Amniotic stem cell (primary cell): ENCODE measurements around the gene MS4A15.

ENCODE experiments used
- DNase-seq: peaks from one replicate; lab custom pipeline; 2025; lab: John Stamatoyannopoulos, UW

The MS4A15 gene

GRCh38 chr11:60777572-60777971 is 20.9 kb downstream of the MS4A15 start:
- DNase-seq = no peak

DNA sequence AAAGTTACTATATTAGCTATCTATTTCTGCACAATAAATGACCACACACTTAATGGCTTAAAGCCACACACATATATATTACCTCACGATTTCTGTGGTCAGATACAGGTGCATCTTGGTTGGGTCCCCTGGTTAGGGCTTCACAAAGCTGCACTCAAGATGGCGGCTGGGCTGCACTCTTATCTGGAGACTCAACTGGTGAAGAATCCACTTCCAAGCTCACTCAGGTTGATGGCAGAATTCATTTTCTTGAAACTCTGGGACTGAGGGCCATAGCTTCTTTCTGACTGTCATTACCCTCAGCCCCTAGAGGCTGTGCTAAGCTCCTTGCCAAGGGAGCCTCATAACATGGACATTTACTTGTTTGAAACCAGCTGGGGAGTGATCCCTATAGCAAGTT is 23.4 kb downstream of the MS4A15 start:
- DNase-seq = no peak

DNA sequence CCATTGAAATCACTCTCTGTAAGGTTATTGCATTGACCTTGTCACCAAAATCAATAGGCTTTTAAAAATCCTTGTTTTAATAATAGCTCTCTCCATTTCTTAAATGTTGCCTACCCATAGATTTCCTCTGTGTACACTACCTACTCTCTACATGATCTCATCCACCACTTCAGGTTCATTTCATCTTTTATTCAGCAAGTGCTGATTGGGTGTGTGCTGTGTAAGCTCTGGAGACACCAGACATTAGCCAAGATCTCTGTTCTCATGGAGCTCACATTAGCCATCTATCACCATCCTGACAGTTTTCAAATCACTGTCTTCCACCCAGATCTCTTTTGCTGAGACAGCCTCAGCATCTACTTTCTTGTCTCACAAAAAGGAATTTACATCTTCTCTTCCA is 24.1 kb downstream of the MS4A15 start:
- no peak for DNase-seq

- DNase-seq = no peak
Measured at GRCh38 chr11:60781286-60781980, 24.8 kb downstream of the MS4A15 start.

DNA sequence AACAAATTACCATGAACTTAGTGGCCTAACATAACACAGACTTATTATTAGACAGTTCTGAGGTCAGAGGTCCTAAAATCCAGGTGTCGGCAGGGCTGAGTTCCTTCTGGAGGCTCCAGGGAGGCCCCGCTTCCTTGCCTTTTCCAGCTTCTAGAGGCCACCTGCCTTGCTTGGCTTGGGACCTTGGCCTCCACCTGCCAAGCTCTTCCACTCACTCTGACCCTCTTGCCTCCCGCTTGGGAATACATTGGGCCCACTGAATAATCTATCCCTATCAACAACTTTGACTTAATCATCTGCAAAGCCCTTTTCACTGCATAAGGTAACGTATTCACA is 25.3 kb downstream of the MS4A15 start:
- no peak for DNase-seq

DNA sequence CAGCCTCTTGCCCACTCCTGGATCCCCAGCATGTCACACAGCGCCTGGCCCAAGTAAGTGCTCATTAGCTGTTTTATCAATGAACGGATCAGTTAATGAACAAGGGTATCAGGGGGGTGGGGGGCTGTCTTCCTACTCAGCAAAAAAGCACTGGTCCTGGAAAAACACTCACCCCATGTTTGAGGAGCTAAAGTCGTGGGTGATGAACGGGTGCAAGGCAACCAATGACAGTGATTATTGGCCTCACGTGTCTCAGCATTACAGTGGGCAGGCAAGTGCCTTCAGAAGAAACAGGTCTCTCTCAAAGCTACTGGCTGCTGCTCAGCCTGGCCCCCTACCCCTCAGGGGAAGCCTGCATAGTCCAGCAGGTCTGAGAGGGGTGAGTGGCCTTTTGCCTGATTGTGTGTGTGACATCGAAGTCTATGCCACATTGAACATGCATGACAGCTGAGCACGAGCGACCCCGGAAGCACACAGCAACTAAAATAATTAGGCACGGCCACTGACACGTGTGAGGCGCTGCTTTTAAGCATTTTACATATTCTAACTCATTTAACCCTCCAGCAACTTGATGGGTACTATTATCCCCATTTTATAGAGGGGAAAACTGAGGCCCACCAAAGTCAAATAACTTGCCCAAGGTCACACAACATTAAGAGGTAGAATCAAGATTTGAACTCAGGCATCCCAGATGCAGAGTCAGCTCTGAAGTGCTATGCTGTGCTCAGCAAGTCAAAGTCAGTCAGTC is 25.9 kb downstream of the MS4A15 start:
- no peak for DNase-seq

DNA sequence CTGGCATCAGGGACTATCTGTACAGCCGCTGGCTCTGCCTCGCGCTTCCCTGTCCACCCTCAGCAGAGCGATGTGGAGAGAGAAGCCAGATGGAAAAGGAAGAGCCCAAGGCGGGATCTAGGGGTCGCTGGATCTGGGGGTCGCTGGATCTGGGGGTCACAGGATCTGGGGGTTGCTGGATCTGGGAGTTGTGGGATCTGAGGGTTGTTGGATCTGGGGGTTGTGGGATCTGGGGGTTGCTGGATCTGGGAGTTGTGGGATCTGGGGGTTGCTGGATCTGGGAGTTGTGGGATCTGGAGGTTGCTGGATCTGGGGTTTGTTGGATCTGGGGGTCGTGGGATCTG is 26.4 kb downstream of the MS4A15 start:
- no peak for DNase-seq

- DNase-seq = no peak
Measured at GRCh38 chr11:60783911-60784310, 27.2 kb downstream of the MS4A15 start.

DNA sequence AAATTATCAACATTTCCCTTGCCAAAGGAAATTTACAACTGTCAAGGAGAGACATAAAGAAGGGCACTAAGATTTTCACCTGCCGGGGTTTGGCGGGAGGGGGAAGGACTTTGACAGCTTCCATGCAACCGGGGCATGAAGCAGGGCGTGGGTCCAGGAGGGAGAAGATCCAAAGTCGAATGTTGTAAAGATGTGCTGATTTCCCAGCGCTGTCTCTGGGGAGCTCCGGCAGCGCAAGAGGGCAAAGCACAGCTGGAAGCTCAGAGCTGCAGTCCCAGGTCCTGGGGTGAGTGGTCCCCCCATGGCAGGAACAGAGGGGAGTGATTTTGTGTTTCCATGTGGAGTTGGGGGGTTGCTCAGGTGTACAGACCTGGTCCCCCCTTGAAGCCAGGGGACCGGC is 28.5 kb downstream of the MS4A15 start, which contains the start of gene MS4A10:
Gene MS4A10, plus strand, starts transcription at position 198 of the 400 bp plus-strand sequence. CDS start 5,003 bp downstream, outside the sequence.
- no peak for DNase-seq

DNA sequence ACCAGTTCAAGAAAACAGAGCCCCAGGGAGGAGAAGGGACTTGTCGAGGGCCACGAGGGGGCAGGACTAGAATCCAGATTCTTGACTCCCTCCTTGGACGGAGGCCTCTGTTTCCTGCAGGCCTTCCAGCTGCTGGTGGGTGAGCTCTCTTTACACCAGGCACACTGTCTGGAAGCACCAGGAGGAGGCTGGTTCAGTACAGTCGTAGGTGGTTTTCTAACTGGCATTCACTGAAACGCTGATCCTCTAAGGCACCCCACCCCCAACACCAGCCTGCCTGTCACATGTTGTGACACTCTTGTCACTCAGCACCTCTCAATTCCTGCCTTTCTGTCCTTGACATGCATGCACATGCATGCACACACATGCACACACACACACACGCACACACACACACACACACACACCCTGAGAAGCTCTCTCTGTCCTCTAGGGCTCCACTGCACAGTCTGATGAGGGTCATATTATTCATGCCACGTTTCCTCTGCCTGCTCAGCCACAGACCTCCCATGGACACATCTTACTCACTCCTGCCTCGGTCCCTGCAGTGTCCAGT is 29.2 kb downstream of the MS4A15 start:
- no peak for DNase-seq

DNA sequence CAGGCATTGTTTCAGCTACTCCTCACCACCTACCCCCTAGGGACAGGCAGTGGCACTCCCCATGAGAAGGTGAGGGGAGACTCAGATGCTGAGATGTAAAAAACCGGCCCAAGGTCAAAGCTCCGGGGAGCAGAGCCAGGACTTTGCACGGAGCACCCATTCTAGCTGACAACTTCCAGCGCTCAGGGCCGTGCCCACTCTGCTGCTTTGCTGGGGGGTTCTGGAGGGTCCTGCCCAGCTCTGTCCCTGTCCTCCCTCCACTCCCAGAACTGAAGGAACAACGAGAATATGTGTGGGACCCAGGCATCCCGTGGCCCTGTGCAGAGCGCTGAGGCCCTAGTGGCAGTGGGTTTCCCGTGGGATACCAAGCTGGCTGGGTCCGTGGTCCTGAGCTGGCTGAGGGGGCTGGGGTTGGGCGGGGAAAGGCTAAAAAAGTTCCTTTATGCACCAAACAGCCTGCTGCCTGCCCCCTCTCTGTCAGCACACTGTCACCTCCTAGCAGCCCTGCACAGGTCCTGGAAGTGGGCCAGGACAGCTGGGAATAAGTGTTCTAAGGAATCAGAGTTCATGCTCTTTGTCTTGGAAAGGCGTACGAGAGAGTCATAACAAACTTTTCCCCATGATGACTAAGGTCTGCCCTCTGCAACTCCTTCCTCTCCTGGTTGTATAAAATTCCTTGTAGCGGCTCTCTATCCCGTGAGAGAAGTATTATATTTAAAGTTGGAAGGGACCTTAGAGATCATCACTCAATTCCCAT is 30.3 kb downstream of the MS4A15 start:
- DNase-seq = no peak

GRCh38 chr11:60788401-60789125 is 31.9 kb downstream of the MS4A15 start:
- no peak for DNase-seq

DNA sequence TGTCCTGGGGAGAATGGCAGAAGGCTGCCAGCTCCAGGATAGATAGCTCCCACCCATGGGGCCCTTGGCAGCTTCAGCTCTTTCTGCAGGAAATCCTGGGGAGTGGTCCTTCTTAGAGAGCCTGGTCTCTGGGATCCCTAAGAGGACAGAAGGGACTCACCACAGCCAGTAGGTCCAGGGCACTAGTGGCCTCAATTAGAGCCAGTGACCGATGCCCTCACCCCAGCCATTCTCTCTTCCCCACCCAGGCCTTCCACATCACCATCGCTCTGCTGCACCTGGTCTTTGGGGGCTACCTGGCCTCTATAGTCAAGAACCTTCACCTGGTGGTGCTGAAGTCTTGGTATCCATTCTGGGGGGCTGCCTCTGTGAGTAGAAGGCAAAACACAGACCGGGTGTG is 34.1 kb downstream of the MS4A15 start:
- DNase-seq = no peak

- no peak for DNase-seq
Measured at GRCh38 chr11:60791153-60791933, 34.7 kb downstream of the MS4A15 start.

DNA sequence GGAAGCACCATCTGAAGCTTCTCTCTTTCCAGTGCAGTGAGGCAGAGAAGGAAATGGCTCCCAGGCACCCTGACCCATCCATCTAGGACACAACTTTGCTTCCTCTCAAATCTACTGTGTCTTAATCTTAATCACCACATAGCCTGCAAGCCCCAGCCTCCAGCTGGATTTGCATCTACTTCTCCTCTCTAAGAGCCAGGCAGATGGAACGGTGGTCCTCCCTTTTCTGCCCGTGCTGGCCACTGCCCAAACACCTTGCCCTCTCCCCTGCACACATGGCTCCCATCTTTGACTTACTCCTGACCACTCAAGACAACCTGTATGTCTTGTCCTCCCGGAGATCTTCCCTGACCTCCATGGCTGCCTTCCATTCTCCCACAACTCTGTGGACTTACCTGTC is 35.9 kb downstream of the MS4A15 start:
- no peak for DNase-seq

GRCh38 chr11:60795291-60795690 is 38.6 kb downstream of the MS4A15 start:
- DNase-seq = no peak

DNA sequence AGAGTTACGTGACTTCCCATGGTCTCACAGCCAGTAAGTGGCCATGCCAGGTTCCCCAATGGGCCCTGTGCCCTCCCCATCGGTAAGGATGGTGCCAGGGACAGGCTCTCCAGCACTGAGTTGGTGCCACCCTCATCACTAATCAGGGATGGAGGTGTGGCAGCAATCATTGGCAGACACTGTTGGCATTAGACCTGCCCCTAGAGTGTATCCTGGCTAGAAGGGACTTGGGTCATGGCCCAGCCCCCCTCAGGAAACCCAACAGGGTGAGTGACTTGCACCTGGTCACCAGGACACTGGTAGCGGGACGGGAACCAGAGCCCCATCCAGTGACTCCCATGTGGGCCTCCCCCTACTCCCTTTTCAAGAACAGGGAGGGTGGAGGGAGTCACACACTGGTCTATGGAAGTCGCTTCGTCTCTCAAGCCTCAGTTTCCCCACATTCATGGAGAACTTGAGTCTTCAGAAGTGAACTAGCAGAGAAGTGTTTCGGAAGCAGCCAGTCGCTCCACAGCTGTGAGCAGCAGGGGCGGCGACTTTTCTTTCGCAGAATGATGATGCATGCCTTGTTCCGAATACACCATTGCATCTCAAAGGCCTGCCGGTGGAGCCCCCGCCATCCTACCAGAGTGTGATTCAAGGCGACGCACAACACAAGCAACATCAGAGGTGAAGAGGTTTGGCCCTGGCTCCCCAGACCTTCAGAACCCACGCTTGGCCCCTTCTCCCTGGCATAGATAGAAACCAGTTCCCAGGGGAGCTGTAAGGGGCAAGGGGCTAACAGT is 41.4 kb downstream of the MS4A15 start:
- no peak for DNase-seq

DNA sequence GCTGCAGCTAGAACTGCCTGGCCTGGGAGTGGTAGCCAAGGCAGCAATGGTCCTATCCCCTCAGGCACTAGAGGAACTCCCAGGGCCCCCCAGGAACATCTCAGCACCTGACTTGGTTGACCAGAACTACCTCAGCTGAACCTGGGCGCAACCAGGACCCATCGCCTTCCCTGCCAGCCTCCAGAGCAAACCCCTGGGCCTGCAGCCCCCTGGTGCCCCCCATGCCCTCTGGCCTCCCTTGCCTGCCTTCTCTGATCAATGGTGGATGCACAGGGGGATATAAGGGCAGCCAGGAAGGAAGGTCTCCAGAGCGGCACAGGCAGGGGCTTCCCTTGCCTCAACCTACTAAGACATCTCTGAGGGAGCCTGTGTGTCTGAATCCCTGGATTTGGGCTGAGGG is 42.0 kb downstream of the MS4A15 start:
- no peak for DNase-seq

GRCh38 chr11:60801194-60801593 is 44.5 kb downstream of the MS4A15 start:
- DNase-seq = no peak

- DNase-seq = no peak
Measured at GRCh38 chr11:60803273-60803936, 46.7 kb downstream of the MS4A15 start.
